Mesenchymal stem cell (in vitro differentiated cells and primary cell): ENCODE results near the gene TBC1D22A.

Experiments
- DNase-seq: peaks from one replicate; pipeline ENCODE4 v3.0.0-alpha.2; 2013
- H2AFZ ChIP-seq: one replicate; pipeline ENCODE4 v1.6.1; 2013; ENCODE audit warnings: low read depth, mild to moderate bottlenecking, control low read depth, inconsistent platforms, low read length, moderate library complexity
- H2AK5ac ChIP-seq: 2 replicates; pipeline ENCODE4 v1.6.1; 2013; ENCODE audit warnings: low read length, moderate library complexity, mild to moderate bottlenecking, inconsistent platforms; ENCODE audit not compliant: severe bottlenecking
- H2BK120ac ChIP-seq: one replicate; pipeline ENCODE4 v1.6.1; 2013; ENCODE audit warnings: low read depth, mild to moderate bottlenecking, inconsistent platforms, low read length, moderate library complexity
- H2BK12ac ChIP-seq, 2 experiments: one replicate each; pipeline ENCODE4 v1.6.1; 2013; ENCODE audit warnings: inconsistent platforms in 2 of 2, low read length in 2 of 2, mild to moderate bottlenecking in 2 of 2, moderate library complexity in 2 of 2, control low read depth in 1 of 2
- H2BK15ac ChIP-seq: one replicate; pipeline ENCODE4 v1.6.1; 2013; ENCODE audit warnings: mild to moderate bottlenecking, low read depth, inconsistent platforms; ENCODE audit not compliant: poor library complexity, severe bottlenecking
- H2BK5ac ChIP-seq: 2 replicates; pipeline ENCODE4 v1.6.1; 2013; ENCODE audit warnings: low read depth, mild to moderate bottlenecking, low read length, control low read depth, inconsistent platforms; ENCODE audit not compliant: poor library complexity, severe bottlenecking
- H3K14ac ChIP-seq, 2 experiments: one replicate each; pipeline ENCODE4 v1.6.1; 2013; ENCODE audit warnings: inconsistent platforms in 2 of 2, low read length in 2 of 2, control low read depth in 1 of 2, mild to moderate bottlenecking in 1 of 2, moderate library complexity in 1 of 2
- H3K18ac ChIP-seq, 2 experiments: one replicate each; pipeline ENCODE4 v1.6.1; 2013; ENCODE audit warnings: inconsistent platforms in 2 of 2, low read length in 2 of 2, control low read depth in 1 of 2, low read depth in 1 of 2, mild to moderate bottlenecking in 1 of 2
- H3K23ac ChIP-seq, 2 experiments: one replicate each; pipeline ENCODE4 v1.6.1; 2013; ENCODE audit warnings: inconsistent platforms in 2 of 2, low read length in 2 of 2, mild to moderate bottlenecking in 2 of 2, moderate library complexity in 2 of 2, control low read depth in 1 of 2
- H3K27ac ChIP-seq: 2 replicates; pipeline ENCODE4 v1.5.1; 2013; ENCODE audit warnings: mild to moderate bottlenecking, moderate library complexity, low read length, control low read depth, inconsistent platforms; ENCODE audit not compliant: poor library complexity, severe bottlenecking
- H3K27me3 ChIP-seq, 2 experiments: 2 replicates each; pipeline versions ENCODE4 v1.6.1 to v1.7.0; 2013; ENCODE audit warnings: low read length in 2 of 2, mild to moderate bottlenecking in 2 of 2, moderate library complexity in 2 of 2, control low read depth in 1 of 2, inconsistent platforms in 1 of 2; ENCODE audit not compliant: control insufficient read depth in 1 of 2, insufficient read depth in 1 of 2
- H3K36me3 ChIP-seq, 2 experiments: 2 replicates each; pipeline versions ENCODE4 v1.6.1 to v1.7.0; 2013; ENCODE audit warnings: low read length in 2 of 2, control low read depth in 1 of 2, inconsistent platforms in 1 of 2, low read depth in 1 of 2, mild to moderate bottlenecking in 1 of 2; ENCODE audit not compliant: insufficient read depth in 2 of 2, control insufficient read depth in 1 of 2
- H3K4ac ChIP-seq, 2 experiments: one replicate each; pipeline ENCODE4 v1.6.1; 2013; ENCODE audit warnings: inconsistent platforms in 2 of 2, low read length in 2 of 2, mild to moderate bottlenecking in 2 of 2, moderate library complexity in 2 of 2, control low read depth in 1 of 2, low read depth in 1 of 2
- H3K4me1 ChIP-seq: 2 replicates; pipeline ENCODE4 v1.6.1; 2013; ENCODE audit warnings: low read depth, low read length, control low read depth; ENCODE audit not compliant: control insufficient read depth, insufficient read depth
- H3K4me2 ChIP-seq: 2 replicates; pipeline ENCODE4 v1.6.1; 2013; ENCODE audit warnings: low read length, mild to moderate bottlenecking, inconsistent platforms; ENCODE audit not compliant: poor library complexity, severe bottlenecking
- H3K4me3 ChIP-seq, 2 experiments: 2 replicates each; pipeline versions ENCODE4 v1.5.1 to v1.7.0; 2013; ENCODE audit warnings: low read length in 2 of 2, mild to moderate bottlenecking in 2 of 2, control low read depth in 1 of 2, low read depth in 1 of 2; ENCODE audit not compliant: insufficient read depth in 1 of 2
- H3K79me1 ChIP-seq: replicated peaks from 2 replicates; pipeline ENCODE4 v1.6.1; 2013; ENCODE audit warnings: mild to moderate bottlenecking, control low read depth, low read length, inconsistent platforms; ENCODE audit not compliant: poor library complexity, severe bottlenecking
- H3K9ac ChIP-seq: 2 replicates; pipeline ENCODE4 v1.7.0; 2013; ENCODE audit warnings: mild to moderate bottlenecking, low read length, moderate library complexity
- H3K9me3 ChIP-seq: 2 replicates; pipeline ENCODE4 v1.7.0; 2013; ENCODE audit warnings: mild to moderate bottlenecking, low read length; ENCODE audit not compliant: control insufficient read depth
- H4K8ac ChIP-seq: one replicate; pipeline ENCODE4 v1.6.1; 2013; ENCODE audit warnings: inconsistent platforms, mild to moderate bottlenecking, low read length, moderate library complexity
- H4K91ac ChIP-seq: one replicate; pipeline ENCODE4 v1.6.1; 2013; ENCODE audit warnings: mild to moderate bottlenecking, low read length, inconsistent platforms
- WGBS: methylation state at CpG from one replicate; pipeline ENCODE4 v1.1.7; 2013; ENCODE audit warnings: mixed read lengths; 5-methylcytosine and 5-hydroxymethylcytosine counted together

The TBC1D22A gene

GRCh38 chr22:47120399-47120798 lies 357.9 kb downstream of the TBC1D22A start:
- Histone ChIP-seq H3K9ac (no peak overlapping the region), H3K23ac (no peak overlapping the region), H3K18ac (no peak overlapping the region), H3K4me2 (no peak overlapping the region), H2BK5ac (no peak overlapping the region), H3K27ac (no peak overlapping the region), H3K36me3 (peaks cover 0 to 20% of the 10 kb centered on the region in 2 experiments), H3K9me3 (no peaks in the 10 kb centered on the region), H2BK120ac (no peak overlapping the region), H4K91ac (no peak overlapping the region), H4K8ac (no peak overlapping the region), H2AK5ac (no peak overlapping the region), H2AFZ (no peak overlapping the region), H3K27me3 (no peaks in the 10 kb centered on the region), H3K79me1 (peaks cover 2% of the 10 kb centered on the region), H2BK15ac (no peak overlapping the region), H3K4me1 (peaks cover 6% of the 10 kb centered on the region), H3K14ac (no peak overlapping the region), H3K4me3 (no peak overlapping the region), H2BK12ac (no peak overlapping the region), H3K4ac (no peak overlapping the region)
- no peak for DNase-seq
- WGBS: 100% methylated on average over 1 of the region's 2 CpGs

- Histone ChIP-seq H3K23ac (no peak overlapping the region), H2BK15ac (no peak overlapping the region), H3K4me1 (peaks cover 4% of the 10 kb centered on the region), H2AK5ac (no peak overlapping the region), H3K4me2 (no peak overlapping the region), H2BK120ac (no peak overlapping the region), H3K4me3 (no peak overlapping the region), H3K27me3 (no peaks in the 10 kb centered on the region), H2AFZ (no peak overlapping the region), H2BK12ac (no peak overlapping the region), H3K18ac (no peak overlapping the region), H4K8ac (no peak overlapping the region), H3K4ac (no peak overlapping the region), H3K14ac (no peak overlapping the region), H3K27ac (no peak overlapping the region), H2BK5ac (no peak overlapping the region), H3K79me1 (no peaks in the 10 kb centered on the region), H4K91ac (peak overlapping the region; percentile 25), H3K36me3 (peaks cover 0 to 15% of the 10 kb centered on the region in 2 experiments), H3K9me3 (no peaks in the 10 kb centered on the region), H3K9ac (no peak overlapping the region)
- no peak for DNase-seq
- WGBS: 97% methylated on average over 10 of the region's 11 CpGs
Observed at GRCh38 chr22:47121791-47122190, 359.3 kb downstream of the TBC1D22A start.

GRCh38 chr22:47122441-47123000 lies 360.1 kb downstream of the TBC1D22A start:
- Histone ChIP-seq H3K4me2 (no peak overlapping the region), H4K8ac (no peak overlapping the region), H2AFZ (no peak overlapping the region), H3K4ac (no peak overlapping the region), H3K23ac (no peak overlapping the region), H3K27me3 (no peaks in the 10 kb centered on the region), H3K9ac (no peak overlapping the region), H3K4me1 (peaks cover 4% of the 10 kb centered on the region), H3K9me3 (no peaks in the 10 kb centered on the region), H3K18ac (no peak overlapping the region), H2BK120ac (no peak overlapping the region), H3K79me1 (no peaks in the 10 kb centered on the region), H2AK5ac (no peak overlapping the region), H3K14ac (no peak overlapping the region), H3K4me3 (no peak overlapping the region), H2BK15ac (no peak overlapping the region), H2BK5ac (no peak overlapping the region), H4K91ac (no peak overlapping the region), H3K27ac (no peak overlapping the region), H2BK12ac (no peak overlapping the region), H3K36me3 (peaks cover 0 to 12% of the 10 kb centered on the region in 2 experiments)
- DNase-seq: no peak
- WGBS: 95% methylated on average over 9 of the region's 9 CpGs

DNA sequence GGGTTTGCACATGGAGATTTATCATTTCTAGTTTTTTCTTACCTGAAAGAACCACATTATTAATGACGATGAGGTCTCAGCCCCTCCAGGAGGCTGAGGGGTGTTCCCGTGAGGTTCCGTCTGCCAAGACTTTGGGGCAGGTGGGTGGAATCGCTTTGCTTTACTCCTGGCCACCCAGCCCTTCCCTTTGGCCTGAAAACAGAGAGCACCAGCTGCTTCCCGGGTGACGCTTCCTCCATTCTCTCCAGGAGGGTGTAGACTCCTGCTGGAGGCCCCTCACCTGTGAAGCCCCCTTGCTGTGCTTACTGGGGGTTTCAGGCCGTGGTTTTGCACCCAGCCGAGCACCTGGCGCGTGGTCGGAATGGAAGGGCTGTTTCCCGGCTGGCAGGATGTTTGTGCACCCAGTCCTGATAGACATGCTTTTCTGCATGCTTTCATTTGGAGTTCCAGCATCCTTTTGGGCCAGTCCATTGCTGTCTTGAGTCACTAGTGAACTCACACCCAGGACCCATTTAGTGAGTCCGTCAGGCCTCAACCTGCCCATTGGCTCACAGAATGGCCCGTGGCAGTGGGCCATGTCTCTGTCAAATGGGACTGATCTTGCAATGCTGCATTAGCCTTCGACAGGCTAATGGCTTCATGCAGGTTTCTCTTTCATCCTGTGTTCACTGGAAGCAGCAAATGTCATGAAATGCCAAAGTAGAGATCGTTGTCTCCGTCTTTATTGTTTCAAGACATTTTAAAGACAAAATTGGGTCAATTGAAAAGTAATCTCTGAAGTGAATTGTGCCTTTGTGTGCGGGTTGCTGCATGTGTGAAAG lies 360.8 kb downstream of the TBC1D22A start:
- no peaks in the 10 kb centered on the region for H3K27me3 ChIP-seq
- H3K23ac ChIP-seq: no peak overlapping the region
- H3K14ac ChIP-seq: no peak overlapping the region
- no peaks in the 10 kb centered on the region for H3K9me3 ChIP-seq
- H3K27ac ChIP-seq: no peak overlapping the region
- no peak overlapping the region for H2BK5ac ChIP-seq
- no peak overlapping the region for H3K9ac ChIP-seq
- no peak overlapping the region for H3K4ac ChIP-seq
- no peak overlapping the region for H3K18ac ChIP-seq
- DNase-seq: no peak
- H3K4me3 ChIP-seq: no peak overlapping the region
- H2AK5ac ChIP-seq: no peak overlapping the region
- WGBS: 95% methylated on average over 18 of the region's 18 CpGs
- no peak overlapping the region for H4K8ac ChIP-seq
- H2BK120ac ChIP-seq: no peak overlapping the region
- H4K91ac ChIP-seq: no peak overlapping the region
- no peak overlapping the region for H3K4me2 ChIP-seq
- peaks cover 4% of the 10 kb centered on the region for H3K4me1 ChIP-seq
- no peak overlapping the region for H2AFZ ChIP-seq
- H3K79me1 ChIP-seq: no peaks in the 10 kb centered on the region
- no peak overlapping the region for H2BK15ac ChIP-seq
- no peak overlapping the region for H2BK12ac ChIP-seq
- H3K36me3 ChIP-seq: peaks cover 0 to 12% of the 10 kb centered on the region in 2 experiments
